IPS-15b (cell line): Measurements from ENCODE around the gene TICAM2.

Source experiments
- H3K27me3 ChIP-seq: one replicate; pipeline ENCODE4 v1.6.1; 2013; ENCODE audit warnings: low read length; ENCODE audit not compliant: control insufficient read depth, insufficient read depth
- H3K36me3 ChIP-seq: one replicate; pipeline ENCODE4 v1.6.1; 2013; ENCODE audit warnings: low read length; ENCODE audit not compliant: control insufficient read depth, insufficient read depth
- H3K4me1 ChIP-seq: one replicate; pipeline ENCODE4 v1.6.1; 2013; ENCODE audit warnings: mild to moderate bottlenecking, low read length; ENCODE audit not compliant: control insufficient read depth, insufficient read depth
- H3K4me3 ChIP-seq: one replicate; pipeline ENCODE4 v1.5.1; 2013; ENCODE audit warnings: low read depth, low read length
- H3K9ac ChIP-seq: one replicate; pipeline ENCODE4 v1.6.1; 2013; ENCODE audit warnings: low read depth, mild to moderate bottlenecking, low read length
- H3K9me3 ChIP-seq: one replicate; pipeline ENCODE4 v1.6.1; 2013; ENCODE audit warnings: mild to moderate bottlenecking, low read length; ENCODE audit not compliant: control insufficient read depth, insufficient read depth

TICAM2 gene

GRCh38 chr5:115629903-115630302, 27.6 kb upstream of the TICAM2 start:
- Histone ChIP-seq H3K9ac (no peak overlapping the region), H3K27me3 (no peaks in the 10 kb centered on the region), H3K4me1 (peaks cover 10% of the 10 kb centered on the region), H3K4me3 (no peak overlapping the region), H3K36me3 (no peaks in the 10 kb centered on the region), H3K9me3 (no peaks in the 10 kb centered on the region)

GRCh38 chr5:115627295-115627865, 25.1 kb upstream of the TICAM2 start:
- Histone ChIP-seq H3K36me3 (no peaks in the 10 kb centered on the region), H3K27me3 (no peaks in the 10 kb centered on the region), H3K4me1 (peaks cover 14% of the 10 kb centered on the region), H3K9ac (no peak overlapping the region), H3K4me3 (no peak overlapping the region), H3K9me3 (no peaks in the 10 kb centered on the region)

- Histone ChIP-seq H3K36me3 (no peaks in the 10 kb centered on the region), H3K27me3 (no peaks in the 10 kb centered on the region), H3K9me3 (no peaks in the 10 kb centered on the region), H3K4me1 (peaks cover 14% of the 10 kb centered on the region), H3K4me3 (peak overlapping the region; percentile 89), H3K9ac (peak overlapping the region; percentile 47)
Observed at GRCh38 chr5:115626445-115626823, 24.2 kb upstream of the TICAM2 start.

GRCh38 chr5:115625579-115626444, 23.5 kb upstream of the TICAM2 start, which contains the start of gene TMED7:
Gene TMED7, minus strand, starts transcription at chr5:115626036. Its CDS starts 244 bp downstream, at chr5:115625792.
- Histone ChIP-seq H3K4me3 (peak within 1 kb of the TSS; percentile 89), H3K4me1 (peaks cover 14% of the 10 kb centered on the region), H3K9ac (peak within 1 kb of the TSS; percentile 95), H3K27me3 (no peaks in the 10 kb centered on the region), H3K9me3 (no peaks in the 10 kb centered on the region), H3K36me3 (no peaks in the 10 kb centered on the region)

GRCh38 chr5:115624994-115625393, 22.7 kb upstream of the TICAM2 start:
- Histone ChIP-seq H3K36me3 (no peaks in the 10 kb centered on the region), H3K9me3 (no peaks in the 10 kb centered on the region), H3K4me3 (peak overlapping the region; percentile 89), H3K27me3 (no peaks in the 10 kb centered on the region), H3K4me1 (peaks cover 14% of the 10 kb centered on the region), H3K9ac (peak overlapping the region; percentile 95)

GRCh38 chr5:115623658-115624057, 21.4 kb upstream of the TICAM2 start:
- Histone ChIP-seq H3K9ac (no peak overlapping the region), H3K4me3 (peak overlapping the region; percentile 19), H3K4me1 (peaks cover 14% of the 10 kb centered on the region), H3K27me3 (no peaks in the 10 kb centered on the region), H3K9me3 (no peaks in the 10 kb centered on the region), H3K36me3 (no peaks in the 10 kb centered on the region)

GRCh38 chr5:115621365-115621900, 19.2 kb upstream of the TICAM2 start:
- Histone ChIP-seq H3K4me1 (peaks cover 14% of the 10 kb centered on the region), H3K27me3 (no peaks in the 10 kb centered on the region), H3K36me3 (no peaks in the 10 kb centered on the region), H3K9me3 (no peaks in the 10 kb centered on the region), H3K9ac (no peak overlapping the region), H3K4me3 (no peak overlapping the region)

- H3K4me1 ChIP-seq = no peaks in the 10 kb centered on the region
- no peak overlapping the region for H3K4me3 ChIP-seq
- no peaks in the 10 kb centered on the region for H3K36me3 ChIP-seq
- no peak overlapping the region for H3K9ac ChIP-seq
- H3K9me3 ChIP-seq = no peaks in the 10 kb centered on the region
- no peaks in the 10 kb centered on the region for H3K27me3 ChIP-seq
Observed at GRCh38 chr5:115616892-115617291, 14.6 kb upstream of the TICAM2 start.

GRCh38 chr5:115616472-115616871, 14.2 kb upstream of the TICAM2 start:
- no peaks in the 10 kb centered on the region for H3K9me3 ChIP-seq
- no peaks in the 10 kb centered on the region for H3K27me3 ChIP-seq
- H3K9ac ChIP-seq = no peak overlapping the region
- no peaks in the 10 kb centered on the region for H3K4me1 ChIP-seq
- H3K36me3 ChIP-seq = no peaks in the 10 kb centered on the region
- no peak overlapping the region for H3K4me3 ChIP-seq

GRCh38 chr5:115611873-115612272, 9.6 kb upstream of the TICAM2 start:
- no peaks in the 10 kb centered on the region for H3K4me1 ChIP-seq
- H3K9me3 ChIP-seq = no peaks in the 10 kb centered on the region
- no peaks in the 10 kb centered on the region for H3K36me3 ChIP-seq
- no peak overlapping the region for H3K4me3 ChIP-seq
- no peaks in the 10 kb centered on the region for H3K27me3 ChIP-seq
- no peak overlapping the region for H3K9ac ChIP-seq

GRCh38 chr5:115607935-115608334, 5.7 kb upstream of the TICAM2 start:
- Histone ChIP-seq H3K9me3 (no peaks in the 10 kb centered on the region), H3K36me3 (no peaks in the 10 kb centered on the region), H3K4me3 (no peak overlapping the region), H3K27me3 (no peaks in the 10 kb centered on the region), H3K9ac (no peak overlapping the region), H3K4me1 (peaks cover under 1% of the 10 kb centered on the region)

- H3K4me3 ChIP-seq = no peak overlapping the region
- H3K9me3 ChIP-seq = no peaks in the 10 kb centered on the region
- no peaks in the 10 kb centered on the region for H3K36me3 ChIP-seq
- H3K9ac ChIP-seq = no peak overlapping the region
- no peaks in the 10 kb centered on the region for H3K27me3 ChIP-seq
- peaks cover 4% of the 10 kb centered on the region for H3K4me1 ChIP-seq
Observed at GRCh38 chr5:115605436-115605835, 3.2 kb upstream of the TICAM2 start.
